Left ventricle myocardium superior (tissue), 1 donor: Measurements from ENCODE around the gene IL36B. TPM values are rescaled to one million over a fixed set of nuclear protein-coding genes. Genes with fewer than 3 reads are reported as not detected.

Experiments
- ATAC-seq: fragments of 200-7000 bp; cut with Tn5 transposase; one replicate; pipeline ENCODE4 v1.9.1; 2020; ENCODE audit warnings: mild to moderate bottlenecking, moderate library complexity
- DNase-seq: peaks from one replicate; pipeline ENCODE4 v3.0.0-alpha.2; 2020
- intact Hi-C: fragments of 100-400 bp; cut with micrococcal nuclease; formaldehyde crosslinking; loops from one replicate; pipeline ENCODE4 v1.11.0; 2022
- total RNA-seq: library from RNA; stranded (reverse); fragmentation: NEBNext Ultra II Directional; extraction: Animal tissue kit (Norgen Biotek cat#: 25700); gene quantifications from one replicate; pipeline ENCODE4 v1.2.1, GENCODE V29; 2021
- donor health status: DM: no; HTN: yes; CAD: no; lungs with severe emphysema.

The IL36B gene
- total RNA-seq, 1 donor from 2014 or later = not detected

DNA sequence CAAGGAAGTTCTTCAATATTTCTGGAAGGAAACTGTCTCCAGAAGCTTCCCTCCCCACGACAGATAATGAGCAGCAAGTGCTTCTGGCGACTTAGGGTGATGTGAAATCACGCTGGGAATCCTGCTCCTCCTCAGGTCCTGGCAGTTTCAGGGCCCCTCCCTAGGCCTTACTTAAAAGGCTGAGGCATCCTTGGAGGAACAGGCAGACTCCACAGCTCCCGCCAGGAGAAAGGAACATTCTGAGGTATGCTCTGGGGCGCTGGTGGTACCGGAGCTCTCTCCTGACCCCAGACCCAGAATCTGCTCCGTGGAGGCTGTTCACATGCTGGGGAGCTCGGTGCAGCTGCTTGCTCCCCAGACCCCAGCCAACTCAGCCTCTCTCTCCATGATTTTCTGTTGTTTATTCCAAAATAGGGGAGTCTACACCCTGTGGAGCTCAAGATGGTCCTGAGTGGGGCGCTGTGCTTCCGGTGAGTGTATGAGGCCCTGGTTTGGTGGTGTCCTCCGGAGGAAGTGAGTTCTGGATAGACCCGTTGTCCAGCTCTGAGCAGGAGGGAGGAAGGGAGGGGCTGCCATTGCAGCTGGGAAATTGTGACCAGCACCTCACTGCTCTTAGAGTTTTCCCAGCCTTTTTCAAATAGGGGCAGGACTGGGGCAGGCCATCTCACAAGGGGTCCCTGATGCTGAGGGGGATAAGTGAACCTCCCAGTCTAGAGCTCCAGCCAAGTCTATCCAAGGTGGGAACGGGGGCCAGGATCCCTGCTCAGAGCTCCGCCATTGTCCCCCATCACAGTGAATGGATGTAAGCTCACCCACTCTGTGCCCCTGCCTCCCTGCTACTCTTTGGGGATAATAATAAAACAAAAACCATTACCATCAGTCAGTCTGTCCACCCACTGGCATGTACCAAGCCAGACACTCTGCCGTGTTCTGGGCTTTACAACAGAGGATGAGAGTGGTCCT is 6.6 kb upstream of the IL36B start, which contains the start of gene IL36RN:
Gene IL36RN, plus strand, starts transcription at position 201 of the 963 bp plus-strand sequence. Its CDS starts 241 bp downstream, at position 442.
- DNase-seq (no peak), ATAC-seq (no peak)
- intact Hi-C loops = no loop called here

DNA sequence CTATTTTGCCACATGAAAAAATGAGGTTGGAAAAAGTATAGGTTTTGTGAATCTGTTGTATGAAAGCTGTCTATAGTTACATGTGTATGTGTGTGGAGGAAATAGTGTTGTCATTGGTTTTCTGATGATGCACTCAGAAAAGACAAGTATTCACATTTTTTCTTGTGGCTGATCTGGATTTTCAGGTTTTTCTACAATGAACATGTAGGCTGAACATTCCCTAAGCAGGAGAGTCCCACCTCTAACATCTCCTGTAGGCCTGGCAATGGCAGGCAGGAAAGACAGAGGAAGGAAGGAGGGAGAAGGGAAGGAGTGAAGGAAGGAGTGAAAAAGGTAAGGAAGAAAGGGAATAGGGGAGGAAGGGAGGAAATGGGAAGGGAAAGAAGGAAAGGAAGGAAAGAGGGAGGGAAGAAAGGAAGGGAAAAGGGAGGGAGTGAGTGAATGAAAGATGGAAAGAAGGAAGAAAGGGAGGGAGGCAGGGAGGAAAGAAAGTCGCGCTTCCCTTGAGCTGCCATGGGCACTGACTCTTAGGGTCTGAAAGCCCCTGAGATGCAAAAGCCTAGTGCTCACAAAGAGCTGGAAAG is 5.8 kb upstream of the IL36B start:
- ATAC-seq (no peak), DNase-seq (no peak)
- intact Hi-C loops = no loop called here

DNA sequence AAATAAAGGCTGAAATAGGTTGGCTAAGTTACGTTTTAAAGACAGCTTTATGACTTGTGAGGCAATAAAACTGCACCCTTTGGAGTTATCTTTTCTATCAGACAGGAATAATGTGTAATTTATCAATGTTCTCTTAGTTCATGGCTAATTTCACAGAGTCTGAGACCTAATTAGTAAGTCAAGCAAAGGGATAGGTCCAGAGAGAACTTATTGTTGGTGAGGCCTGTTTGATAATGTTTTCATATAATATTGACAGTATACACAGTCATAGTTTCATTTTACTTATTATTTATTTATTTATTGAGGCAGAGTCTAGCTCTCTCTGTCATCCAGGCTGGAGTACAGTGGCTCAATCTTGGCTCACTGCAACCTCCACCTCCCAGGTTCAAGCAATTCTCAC is 4.5 kb upstream of the IL36B start:
- DNase-seq (no peak), ATAC-seq (no peak)
- intact Hi-C loops = no loop called here

DNA sequence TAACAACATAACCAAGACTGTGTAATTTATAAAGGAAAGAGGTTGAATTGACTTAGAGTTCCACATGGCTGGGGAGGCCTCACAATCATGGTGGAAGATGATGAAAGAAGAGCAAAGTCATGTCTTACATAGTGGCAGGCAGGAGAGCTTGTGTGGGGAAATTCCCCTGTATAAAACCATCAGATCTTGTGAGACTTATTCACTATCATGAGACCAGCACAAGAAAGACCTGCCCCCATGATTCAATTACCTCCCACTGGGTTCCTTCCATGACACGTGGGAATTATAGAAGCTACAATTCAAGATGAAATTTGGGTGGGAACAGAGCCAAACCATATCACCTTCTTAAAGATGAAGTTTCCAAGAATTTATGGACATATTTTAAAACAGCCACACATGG is 3.9 kb upstream of the IL36B start:
- no peak for ATAC-seq
- DNase-seq = no peak
- intact Hi-C loops = no loop called here

DNA sequence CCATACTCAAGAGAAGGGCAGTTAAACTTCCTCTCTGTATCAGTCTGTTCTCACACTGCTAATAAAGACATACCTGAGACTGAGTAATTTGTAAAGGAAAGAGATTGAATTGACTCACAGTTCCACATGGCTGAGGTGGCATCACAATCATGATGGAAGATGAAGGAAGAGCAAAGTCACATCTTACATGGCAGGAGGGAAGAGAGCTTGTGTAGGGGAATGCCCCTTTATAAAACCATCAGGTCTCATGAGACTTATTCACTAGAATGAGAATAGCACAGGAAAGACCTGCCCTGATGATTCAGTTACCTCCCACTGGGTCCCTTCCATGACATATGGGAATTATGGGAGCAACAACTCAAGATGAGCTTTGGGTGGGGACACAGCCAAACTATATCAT is 1.4 kb upstream of the IL36B start:
- ATAC-seq = no peak
- DNase-seq = no peak
- intact Hi-C loops = no loop called here

DNA sequence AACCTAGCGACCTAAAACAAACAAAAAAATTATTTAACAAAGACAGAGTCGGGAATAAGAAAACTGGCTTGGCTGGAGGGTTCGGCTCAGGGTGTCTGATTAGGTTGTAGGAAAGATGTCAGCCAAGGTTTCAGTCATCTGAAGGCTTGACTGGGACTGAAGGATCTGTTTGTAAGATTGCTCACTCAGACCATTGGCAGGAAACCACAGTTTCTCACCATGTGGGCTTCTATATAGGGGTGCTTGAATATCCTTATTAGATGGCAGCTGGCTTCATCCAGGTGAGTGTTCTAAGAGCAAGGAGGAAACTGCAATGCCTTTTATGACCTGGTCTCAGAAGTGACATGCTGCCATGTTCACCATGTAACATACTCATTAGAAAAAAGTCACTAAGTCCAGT is 999 bp upstream of the IL36B start:
- no peak for ATAC-seq
- intact Hi-C loops = no loop called here
- no peak for DNase-seq

DNA sequence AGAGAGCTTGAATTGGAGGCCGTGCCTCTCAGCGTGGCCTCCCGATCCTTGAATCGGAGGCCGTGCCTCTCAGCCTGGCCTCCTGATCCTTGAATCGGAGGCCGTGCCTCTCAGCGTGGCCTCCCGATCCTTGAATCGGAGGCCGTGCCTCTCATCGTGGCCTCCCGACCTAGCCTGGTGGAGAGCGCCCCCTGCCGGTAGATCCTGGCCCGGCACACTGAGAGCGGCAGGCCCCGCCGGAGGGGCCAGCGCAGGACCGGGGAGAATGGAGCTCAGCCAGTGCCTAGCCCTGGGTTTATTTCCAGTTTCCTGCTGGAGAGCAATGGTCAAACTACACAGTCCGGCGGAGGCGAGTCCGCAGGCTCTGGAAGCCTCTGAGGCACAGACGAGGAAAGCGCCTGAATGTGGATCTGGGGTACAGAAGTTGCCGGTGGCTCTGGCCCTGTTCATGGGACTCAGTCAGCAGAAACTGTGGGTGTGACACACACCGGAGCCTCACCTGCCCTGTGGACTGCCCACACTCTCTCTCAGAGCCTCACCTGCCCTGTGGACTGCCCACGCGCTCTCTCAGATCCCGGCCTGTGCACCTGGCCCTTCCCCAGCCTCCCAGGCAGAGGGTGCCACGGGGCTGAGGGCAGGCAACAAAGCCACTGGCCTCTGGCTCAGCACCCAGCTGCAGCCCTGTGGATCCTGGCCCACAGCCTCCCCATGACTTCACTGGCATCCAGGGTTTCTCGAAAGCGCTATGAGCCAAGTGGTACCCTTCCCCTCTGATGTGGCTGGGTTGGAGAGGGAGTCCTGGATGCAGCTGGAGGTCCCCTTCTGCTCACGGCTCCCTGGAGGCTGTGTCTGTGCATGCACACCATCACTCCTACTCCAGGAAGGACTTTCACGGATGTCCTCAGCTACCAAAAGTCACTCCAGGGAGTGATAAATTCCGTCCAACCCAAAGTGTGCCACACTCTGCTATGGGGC is 1.5 kb downstream of the IL36B start:
- ATAC-seq (no peak), DNase-seq (no peak)
- intact Hi-C loops = no loop called here

DNA sequence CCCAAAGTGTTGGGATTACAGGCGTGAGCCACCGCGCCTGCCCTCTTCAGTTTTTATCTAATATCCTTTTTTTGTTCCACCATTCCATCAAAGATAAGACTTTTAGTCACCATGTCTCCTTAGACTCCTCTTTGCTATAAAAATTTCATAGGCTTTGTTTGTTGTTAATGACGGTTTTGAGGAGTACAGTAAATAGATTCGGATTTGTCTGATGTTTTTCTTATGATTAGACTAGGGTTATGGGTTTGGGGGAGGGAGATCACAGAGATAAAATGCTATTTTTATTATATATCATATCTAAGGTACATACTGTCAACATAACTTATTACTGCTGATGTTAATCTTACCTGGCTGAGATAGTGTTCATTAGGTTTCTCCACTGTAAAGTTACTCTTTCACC is 6.2 kb downstream of the IL36B start:
- intact Hi-C loops = no loop called here
- no peak for ATAC-seq
- DNase-seq = no peak

DNA sequence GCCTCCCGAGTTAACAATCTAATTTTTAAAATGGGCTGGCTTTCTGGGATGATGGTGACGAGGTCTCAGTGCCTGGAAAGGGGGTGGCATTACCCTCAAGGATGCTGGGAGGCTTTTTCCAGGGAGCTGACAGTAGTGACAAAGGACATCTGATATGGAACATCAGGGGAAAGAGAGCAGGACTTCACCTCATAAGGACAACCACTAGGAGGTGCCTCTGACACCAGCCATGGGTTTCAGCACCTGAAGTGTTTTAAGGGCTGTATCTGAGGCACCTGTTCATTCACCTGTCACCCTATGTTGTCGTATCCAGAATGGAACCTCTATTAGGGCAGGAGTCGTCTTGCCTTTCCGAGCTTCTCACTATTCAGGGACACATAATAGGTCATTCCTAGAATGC is 10.8 kb downstream of the IL36B start:
- intact Hi-C loops = no loop called here
- DNase-seq (no peak), ATAC-seq (no peak)

DNA sequence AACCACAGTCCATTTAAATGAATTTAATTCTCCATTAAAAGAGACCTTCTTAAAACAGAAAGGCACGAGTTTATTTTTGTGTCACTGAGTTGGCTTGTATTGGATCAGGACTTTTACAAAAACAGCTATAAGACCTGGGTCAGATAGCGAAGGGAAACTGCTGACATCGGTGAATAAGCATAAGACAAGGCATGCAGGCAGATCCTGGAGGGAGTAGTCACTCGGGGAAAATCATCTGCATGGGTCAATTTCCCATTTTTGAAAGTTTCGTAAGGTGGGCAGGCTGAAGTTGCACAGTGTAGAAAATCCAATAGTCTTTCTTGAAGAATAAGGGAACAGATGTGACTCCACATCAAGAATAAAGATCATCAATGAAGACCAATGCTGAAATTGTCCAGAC is 12.9 kb downstream of the IL36B start:
- intact Hi-C loops = no loop called here
- ATAC-seq = no peak

DNA sequence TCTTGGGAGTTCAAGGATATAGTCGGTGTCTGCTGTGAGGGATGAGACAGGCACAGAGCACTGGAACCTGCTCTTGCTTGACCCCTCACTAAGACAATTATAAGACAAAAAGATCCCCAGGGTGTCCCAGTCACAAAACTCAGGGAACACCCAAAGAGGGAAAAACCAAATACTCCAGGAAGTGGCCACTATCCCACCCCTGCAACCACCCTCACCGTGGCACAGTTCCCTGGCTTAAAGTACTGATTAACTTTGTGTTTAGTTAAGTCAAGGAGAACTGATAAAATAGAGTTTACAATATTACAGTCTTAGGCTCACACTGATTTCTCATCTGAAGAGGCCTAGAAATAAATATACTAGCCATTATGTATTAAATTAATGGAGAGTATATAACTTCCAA is 13.5 kb downstream of the IL36B start:
- DNase-seq (no peak), ATAC-seq (no peak)
- intact Hi-C loops = no loop called here

More for the DNA sequence above, 12.9 kb downstream of the IL36B start:
- DNase-seq = no peak

DNA sequence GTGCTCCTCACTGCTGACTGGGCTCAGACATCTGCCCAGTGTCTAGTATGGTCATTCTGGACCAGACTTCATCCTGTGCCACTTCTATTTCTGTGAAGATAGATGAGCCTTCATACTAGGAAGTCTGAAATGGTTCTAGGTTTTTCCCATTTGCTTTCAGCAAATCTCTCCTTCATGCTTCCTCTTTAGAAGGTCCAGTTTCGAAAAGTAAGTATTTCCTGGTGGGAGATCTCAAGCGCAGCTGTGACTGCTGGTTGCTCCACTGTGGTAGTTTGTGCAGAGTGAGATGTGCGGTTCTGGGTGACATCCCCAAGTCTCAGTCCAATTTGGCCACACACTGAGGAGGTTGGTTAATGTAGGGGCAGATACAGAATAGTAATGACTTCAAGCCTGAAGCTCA is 14.4 kb downstream of the IL36B start:
- DNase-seq = no peak
- no peak for ATAC-seq
- intact Hi-C loops = no loop called here

DNA sequence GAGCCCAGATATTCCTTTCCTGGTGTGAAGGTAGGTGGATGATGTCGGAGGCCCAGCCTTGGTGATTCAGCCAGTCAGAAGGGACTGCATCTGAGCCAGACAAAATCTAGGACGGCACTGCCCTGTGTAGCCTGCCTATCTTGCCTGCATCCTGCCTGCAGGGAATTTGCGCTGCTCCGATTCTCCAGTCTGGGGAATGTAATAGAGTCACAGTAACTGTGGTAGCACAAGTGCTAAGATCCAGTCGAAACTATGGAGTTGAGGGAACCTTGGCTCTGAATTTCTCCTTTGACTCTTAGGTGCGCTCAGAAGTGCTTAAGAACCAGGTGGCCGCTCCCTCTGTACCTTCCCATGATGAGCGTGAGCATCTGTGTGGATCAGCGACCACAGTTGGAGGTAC is 15.9 kb downstream of the IL36B start:
- intact Hi-C loops = no loop called here
- ATAC-seq (no peak), DNase-seq (no peak)

DNA sequence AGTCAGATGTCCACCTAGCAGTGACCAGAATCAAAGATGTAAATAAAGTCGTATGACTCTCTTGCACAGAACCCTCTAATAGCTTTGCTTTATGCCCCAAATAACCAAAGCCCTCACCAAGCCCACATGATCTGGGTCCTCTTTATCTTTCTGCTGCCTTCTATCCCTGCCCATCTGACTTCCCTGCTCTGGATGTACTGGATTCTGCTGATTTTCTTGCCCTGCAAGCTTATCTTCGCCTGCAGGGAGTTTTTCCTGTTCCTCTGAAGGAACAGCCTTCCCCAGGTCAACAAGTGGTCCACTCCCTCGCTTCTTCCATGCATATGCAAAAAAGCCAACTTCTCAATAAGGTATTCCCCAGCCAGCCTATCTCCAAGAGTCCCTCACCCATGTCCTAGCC is 18.7 kb downstream of the IL36B start:
- intact Hi-C loops = no loop called here
- DNase-seq = no peak
- ATAC-seq = no peak

DNA sequence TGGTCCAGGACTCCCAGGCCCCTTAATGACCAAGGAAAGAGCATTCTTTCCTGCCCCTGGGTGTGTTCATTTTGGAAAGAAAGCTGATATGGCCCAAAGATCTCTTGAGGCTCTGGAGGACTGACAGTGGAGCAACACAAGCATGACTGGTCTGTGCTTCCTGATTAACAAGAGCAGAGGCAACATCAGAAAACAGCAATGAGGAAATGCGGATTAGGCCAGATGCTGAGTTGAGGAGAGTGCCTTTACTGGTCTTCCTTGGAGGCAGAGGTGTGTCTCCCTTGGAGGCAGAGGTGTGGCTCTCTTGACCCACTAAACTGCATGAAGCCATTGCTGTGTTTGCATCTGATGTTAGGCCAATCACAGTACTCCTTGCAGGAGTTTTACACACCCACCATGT is 19.9 kb downstream of the IL36B start:
- DNase-seq (no peak), ATAC-seq (no peak)
- intact Hi-C loops = no loop called here

DNA sequence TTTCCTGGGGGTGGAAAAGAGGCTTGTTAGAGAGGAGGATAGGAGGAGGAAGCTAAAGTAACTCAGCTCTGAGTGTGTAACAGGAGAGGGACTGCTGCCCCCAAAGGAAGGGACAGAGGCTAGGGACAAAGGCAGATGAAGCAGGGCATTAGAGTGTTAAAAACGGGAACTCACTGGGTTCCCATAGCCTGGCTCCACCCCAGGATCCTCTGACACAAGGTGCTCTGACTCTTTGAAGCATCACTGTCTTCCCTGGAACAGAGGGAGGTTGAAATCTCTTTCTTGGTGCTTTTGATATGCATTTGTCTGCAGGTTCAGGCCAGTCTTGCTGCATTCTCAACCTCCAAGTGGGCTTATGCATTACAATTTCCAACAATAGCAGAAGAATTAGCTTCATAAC is 24.6 kb downstream of the IL36B start:
- no peak for DNase-seq
- intact Hi-C loops = no loop called here
- ATAC-seq = no peak

DNA sequence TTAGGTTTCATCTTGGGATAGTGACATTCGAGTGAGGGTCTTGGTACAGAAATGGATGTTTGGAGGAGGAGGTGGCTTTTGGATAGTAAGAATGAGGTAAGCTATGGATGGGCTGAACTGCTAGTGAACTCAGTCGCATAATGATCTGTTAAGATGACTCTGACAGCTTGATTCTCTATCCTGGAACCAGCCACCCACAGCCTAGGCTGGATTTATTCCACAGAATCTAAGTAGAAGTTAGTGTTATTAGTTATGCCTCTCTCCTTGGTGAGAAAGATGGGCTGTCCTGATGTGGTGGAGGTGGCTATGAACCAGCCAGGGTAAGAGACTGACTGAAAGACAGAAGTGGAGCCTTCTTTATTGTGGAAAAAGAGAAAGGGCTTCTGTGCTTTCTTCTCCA is 25.0 kb downstream of the IL36B start:
- no peak for ATAC-seq

DNA sequence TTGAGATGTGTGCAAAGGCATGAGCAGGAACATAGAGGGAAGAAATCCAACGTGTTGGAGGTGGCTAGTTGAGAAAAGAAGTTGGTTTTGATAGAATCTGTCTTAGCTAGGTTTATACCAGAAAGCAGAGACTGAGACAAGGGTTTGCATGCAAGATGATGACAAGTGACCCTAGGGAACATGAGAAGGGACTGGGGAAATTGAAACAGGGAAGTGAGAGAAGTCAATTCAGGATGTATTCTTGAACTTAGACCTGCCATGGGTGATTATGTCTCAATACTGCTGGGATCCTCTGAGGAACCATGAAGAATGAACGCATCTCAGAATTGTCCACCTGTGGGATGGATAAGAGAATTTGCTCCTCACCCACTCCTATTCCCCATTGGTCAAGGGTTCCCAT is 26.9 kb downstream of the IL36B start:
- intact Hi-C loops = no loop called here
- no peak for DNase-seq
- ATAC-seq = no peak

More for the DNA sequence above, 25.0 kb downstream of the IL36B start:
- intact Hi-C loops = no loop called here
- no peak for DNase-seq

DNA sequence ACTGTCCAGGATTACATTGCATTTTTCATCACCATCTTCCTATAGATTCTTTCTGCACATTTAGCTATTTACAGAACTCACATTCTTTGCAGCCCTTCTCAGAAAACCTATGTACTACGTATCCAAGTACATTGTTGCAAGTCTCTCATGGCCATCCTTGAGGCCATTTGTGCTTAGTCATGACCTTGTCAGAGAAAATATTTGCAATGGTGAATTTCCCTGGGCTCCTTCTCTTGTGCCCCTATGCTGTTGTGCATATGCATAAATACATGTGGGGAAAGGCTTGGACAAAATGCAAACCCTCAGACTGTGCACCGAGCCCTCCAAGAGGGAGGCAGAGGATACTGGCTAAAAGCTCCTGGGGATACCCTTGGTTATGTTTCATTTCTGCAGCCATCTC is 27.9 kb downstream of the IL36B start:
- DNase-seq (no peak), ATAC-seq (no peak)
- intact Hi-C loops = no loop called here

DNA sequence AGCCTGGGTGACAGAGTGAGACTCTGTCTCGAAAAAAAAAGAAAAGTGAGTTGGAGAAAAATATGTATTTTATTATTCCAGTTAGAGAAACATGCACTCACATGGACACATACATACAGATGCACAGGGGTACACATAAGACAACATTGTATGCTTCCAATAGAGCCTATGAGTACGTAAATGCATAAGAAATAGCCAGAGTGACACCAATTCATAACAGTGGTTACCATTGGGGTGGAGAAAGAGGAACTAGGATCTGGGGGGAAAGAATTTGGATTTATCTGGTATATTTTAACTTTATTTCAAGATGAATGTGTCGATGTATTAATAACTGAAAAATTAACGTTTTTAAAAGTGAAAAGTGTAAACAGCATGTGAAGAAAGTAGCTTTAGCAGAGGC is 31.4 kb downstream of the IL36B start:
- intact Hi-C loops = no loop called here
- ATAC-seq = no peak
- DNase-seq = no peak
